ENCODE results near the gene DPP6.

DPP6 gene

GRCh38 chr7:154415709-154416399, 363.7 kb downstream of the DPP6 start:
- DNase-seq, result no peak

- no peak for DNase-seq
Observed at GRCh38 chr7:154416714-154417113, 364.5 kb downstream of the DPP6 start.

GRCh38 chr7:154419344-154419743, 367.1 kb downstream of the DPP6 start:
- no peak for DNase-seq

DNA sequence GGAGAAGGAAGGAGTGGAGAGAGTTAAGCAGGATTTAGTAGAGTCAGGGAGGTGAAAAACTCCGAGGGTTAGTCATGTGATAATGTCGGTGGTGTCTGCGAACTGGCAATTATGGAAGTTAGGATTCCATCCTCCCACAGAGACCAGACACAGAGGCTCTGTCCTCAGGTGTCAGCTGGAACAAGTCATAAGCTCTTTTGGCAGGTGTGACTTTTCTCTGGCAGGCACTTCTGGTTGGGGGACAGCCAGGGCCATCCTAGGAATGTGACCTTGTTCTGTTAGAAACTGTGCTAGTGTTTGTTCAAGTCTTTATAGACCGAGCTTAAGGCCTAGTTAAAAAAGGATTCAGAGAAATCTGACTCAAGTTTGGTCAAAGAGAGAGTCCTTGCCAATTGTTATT, 371.0 kb downstream of the DPP6 start:
- no peak for DNase-seq

DNA sequence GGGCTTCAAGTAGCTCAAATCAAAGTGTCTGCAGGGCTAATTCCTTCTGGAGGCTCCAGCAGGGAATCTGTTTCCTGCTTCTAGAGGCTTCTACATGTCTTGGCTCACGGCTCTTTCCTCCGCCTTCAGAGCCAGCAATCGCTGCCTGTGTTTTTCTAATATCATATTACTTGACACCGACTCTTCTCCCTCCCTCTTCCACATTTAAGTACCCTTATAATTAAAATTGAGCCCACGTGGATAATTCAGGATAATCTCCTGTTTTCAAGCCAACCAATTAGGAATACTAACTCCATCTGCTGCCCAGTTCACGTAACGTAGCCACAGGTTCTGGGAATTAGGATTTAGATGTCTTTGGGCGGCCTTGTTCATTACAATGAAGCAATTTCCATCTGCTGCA, 372.2 kb downstream of the DPP6 start:
- no peak for DNase-seq

DNA sequence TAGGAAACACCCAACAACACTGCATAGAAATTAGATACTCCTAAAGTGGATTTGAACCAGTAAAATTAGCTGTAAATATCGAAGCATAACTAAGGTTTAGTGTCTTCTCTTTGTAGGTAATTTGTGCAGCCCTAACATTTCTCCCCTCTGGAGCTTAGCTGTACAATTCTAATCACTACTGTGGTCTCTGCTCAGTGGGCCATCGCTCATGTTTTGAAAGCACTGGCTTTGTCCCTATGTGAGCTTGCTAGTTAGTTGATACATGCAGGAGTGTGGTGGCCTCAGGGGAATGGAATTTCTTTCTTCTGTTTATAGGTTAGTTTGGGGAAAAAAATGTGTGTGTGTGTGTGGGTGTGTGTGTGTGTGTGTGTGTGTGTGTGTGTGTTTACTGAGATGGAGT, 373.1 kb downstream of the DPP6 start:
- DNase-seq, result no peak

DNA sequence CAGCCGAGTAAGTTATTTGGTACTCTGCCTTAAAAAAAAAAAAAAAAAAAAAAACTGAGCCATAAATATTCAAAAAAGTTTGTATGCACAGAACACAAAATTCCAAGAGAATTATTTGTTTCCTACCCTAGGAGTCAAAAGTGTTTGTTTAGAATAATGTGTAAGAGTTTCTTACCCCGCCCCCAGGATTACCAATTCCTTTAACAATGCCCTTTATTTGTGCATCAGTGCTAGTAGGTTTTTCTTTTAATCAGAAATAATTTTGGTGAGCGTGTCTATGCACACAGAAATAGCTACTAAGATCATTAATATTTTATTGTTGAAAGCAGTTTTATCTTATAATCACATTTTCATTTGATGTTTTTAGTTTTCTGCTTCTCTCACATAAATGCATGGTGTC, 374.6 kb downstream of the DPP6 start:
- no peak for DNase-seq

DNA sequence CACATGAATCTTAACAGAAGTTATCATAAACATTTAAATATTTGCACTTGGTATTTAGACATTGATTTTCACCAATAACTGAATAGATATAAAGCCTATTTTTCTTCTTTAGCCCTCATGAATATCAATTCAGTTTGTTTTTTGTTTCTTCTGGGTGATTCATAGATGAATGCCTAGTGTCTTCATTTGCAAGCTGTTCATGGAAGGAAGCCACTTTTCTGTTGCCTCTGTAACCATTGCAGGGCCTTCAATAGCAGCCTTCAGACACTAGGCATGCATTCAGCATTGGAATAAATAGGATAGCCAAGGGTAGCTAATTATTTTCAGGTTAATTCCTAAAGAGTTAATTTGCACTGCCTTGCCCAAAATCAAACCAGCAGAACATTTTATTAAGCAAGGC, 375.3 kb downstream of the DPP6 start:
- DNase-seq, result no peak

- no peak for DNase-seq
Observed at GRCh38 chr7:154429666-154430404, 377.6 kb downstream of the DPP6 start.

DNA sequence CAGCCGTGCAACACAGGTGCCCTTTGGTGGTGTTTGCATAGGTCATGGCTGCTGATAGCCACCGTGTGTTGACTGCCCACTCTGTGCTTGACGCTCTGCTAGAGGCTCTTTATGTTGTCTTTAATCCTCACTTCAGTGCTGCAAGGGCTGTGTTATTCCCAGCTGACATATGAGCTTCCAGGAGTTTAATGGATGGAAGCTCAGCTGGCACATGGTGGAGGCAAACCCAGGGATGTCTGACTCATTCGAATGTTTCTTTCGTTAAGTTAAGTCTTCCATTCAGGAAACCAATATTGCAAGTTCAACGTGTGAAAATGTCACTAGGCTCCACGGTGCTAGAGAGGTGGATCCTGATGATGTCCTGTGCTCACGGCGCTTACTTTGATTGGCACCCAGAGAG, 378.4 kb downstream of the DPP6 start:
- no peak for DNase-seq

DNA sequence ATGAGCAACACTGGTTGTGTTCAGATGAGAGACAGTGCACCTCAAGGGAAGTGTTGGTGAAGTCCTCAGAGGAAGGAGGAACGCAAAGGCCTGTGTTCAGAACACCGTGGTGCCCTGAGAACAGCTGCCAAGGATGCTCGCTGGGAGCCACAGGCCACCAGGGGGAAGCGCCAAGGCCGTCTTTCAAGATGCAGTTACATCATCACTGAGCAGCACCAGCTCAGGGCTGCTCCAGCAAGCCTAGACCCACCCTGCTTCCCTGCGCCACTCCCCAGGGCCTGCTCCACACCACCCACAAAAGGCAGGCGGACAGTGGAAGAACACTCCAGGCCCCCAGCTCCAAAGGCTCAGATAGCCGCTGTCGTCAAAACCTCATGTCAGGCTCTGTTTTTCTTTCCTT, 378.8 kb downstream of the DPP6 start:
- DNase-seq, result no peak

- no peak for DNase-seq
Observed at GRCh38 chr7:154433632-154434598, 381.7 kb downstream of the DPP6 start.

DNA sequence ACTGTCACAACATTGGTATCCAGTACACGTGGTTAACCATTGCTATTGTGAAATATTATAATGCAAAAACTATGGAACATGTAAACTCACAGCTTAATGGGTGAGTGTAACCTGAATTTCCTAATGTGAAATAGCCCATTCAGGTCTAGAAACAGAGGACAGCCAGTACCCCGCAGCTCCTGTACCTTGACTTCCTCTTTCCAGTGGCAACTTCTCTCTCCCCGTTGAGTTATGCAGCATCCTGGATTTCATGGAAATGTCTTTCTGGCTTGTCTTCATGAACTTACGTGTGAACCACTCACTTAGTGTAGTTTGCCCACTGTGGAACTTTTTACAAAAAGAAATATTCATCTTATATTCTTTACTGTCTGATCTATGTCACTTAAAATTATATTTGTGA, 384.4 kb downstream of the DPP6 start:
- no peak for DNase-seq

- no peak for DNase-seq
Observed at GRCh38 chr7:154437234-154437633, 385.0 kb downstream of the DPP6 start.

- DNase-seq, result no peak
Observed at GRCh38 chr7:154438571-154439367, 386.6 kb downstream of the DPP6 start.

DNA sequence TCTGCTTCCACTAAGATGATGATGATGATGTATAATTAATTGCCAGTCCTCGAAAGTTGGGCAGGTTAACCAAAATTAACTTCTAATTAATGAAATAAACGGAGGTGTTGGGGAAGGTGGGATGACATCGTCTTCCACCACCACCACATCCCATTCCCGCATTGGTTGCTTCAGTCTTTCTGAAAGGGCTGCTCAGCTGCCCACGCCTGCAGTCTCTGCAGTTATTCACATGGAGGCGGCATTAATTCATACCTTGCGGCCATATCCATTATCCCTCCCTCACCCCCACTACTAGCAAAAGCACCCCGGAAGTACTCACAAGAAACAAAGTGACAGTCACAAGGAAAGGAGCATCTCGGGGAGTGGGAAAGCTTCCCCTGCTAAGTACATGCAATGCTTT, 387.9 kb downstream of the DPP6 start:
- no peak for DNase-seq

- no peak for DNase-seq
Observed at GRCh38 chr7:154440651-154441050, 388.5 kb downstream of the DPP6 start.

DNA sequence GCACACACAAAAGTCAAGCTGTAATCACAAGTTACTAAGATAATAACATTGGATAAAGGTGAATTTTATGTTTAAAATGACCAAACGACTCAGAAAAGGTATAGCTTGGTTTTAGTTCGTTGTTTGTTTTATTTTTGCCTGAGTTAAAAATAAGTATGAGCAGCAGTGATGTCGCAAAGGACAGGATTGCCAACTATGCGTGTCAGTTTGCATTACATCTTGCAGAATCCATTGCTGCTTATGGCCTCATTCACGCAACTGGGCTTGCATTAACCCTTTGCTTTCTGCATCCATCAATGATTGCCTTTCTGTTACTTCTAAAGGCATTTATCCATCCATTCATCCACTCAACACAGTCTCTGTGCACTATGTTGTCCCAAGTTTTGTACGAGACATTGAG, 389.6 kb downstream of the DPP6 start:
- no peak for DNase-seq

DNA sequence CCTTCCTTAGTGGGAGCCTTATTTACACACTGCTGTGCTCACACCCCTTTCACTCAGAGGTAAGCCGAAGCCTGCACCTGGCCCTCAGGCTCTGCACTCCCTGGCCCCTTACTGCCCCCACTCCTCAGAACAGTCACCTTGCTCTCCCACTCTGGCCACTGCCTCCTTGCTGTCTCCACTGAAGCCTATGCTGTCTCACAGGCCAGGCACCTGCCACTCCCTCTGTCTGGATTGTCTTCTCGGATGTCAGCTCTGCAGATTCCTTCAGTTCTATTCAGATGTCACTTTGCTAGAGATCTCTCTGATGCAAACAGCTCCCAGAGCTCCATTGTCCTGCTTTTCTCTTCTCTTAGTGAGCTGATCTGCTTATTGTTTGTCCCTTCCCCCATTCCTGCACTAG, 390.7 kb downstream of the DPP6 start:
- DNase-seq, result no peak

GRCh38 chr7:154450451-154450850, 398.3 kb downstream of the DPP6 start:
- no peak for DNase-seq

DNA sequence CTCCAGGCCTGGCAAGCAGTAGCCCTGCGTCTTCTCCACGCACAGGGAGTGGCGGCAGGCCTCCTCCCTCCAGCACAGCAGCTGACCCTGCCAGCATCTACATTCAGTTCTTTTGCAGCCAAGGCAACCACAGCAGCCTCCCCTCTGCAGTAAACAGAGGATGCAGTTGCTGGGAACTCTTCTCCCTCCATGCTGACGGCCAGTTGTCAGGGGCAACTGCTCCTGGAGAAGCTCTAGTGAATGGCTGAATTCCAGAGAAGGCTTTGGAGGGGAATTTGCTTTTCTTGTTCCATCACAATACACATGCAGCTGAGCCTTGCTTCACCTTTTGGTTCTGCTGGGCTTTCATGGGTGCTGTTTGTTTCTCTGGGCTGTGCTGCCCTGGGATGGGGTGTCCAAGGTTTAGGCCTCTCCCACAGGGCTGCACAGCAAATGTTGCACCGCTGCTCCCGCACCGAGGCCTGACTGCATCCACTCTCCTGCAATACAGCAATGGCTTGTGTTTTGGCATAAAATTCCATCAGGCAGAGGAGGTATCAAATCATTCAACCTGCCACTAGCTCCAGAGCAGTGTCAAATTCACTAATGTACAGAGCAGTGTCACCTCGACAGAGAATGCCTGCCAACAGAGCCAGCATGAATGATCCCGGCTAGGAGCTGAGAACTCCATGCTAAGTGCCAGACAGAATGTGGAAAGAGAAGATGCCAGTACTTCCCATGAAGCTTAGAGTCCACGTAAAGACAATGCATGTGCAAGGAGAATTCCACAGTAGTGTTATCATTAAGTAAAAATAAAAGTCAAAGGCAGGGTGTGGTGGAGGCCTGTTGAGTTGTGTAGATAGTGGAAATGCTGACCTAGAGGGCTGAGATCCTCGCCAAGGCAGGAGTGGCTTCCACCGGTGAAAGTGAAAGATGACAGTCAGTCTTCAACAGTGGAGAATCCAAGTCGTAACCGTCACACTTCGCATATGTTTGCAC, 399.6 kb downstream of the DPP6 start:
- DNase-seq, result no peak
